Stimulated activated memory B cell treated with anti-CD40 and anti-IgM and Interleukin-4, amounts not matched to agents 10 μg/mL and 1 μg/mL and 100 μg/mL, for 72 hours (primary cell): ENCODE results near the gene COL6A2.

Experiments used
- ATAC-seq: fragments of 150-1000 bp; cut with Tn5 transposase; 2 replicates; pipeline ENCODE4 v1.10.0; 2021
- H3K27ac Mint-ChIP-seq: one replicate; pipeline ENCODE4 v1.8.0; 2022; ENCODE audit warnings: mild to moderate bottlenecking, mixed read lengths
- H3K27me3 Mint-ChIP-seq: one replicate; pipeline ENCODE4 v1.8.0; 2022; ENCODE audit warnings: mixed read lengths
- H3K36me3 Mint-ChIP-seq: one replicate; pipeline ENCODE4 v1.8.0; 2022; ENCODE audit warnings: mixed read lengths
- H3K4me1 Mint-ChIP-seq: one replicate; pipeline ENCODE4 v1.8.0; 2022; ENCODE audit warnings: mixed read lengths
- H3K4me3 Mint-ChIP-seq: one replicate; pipeline ENCODE4 v1.8.0; 2022; ENCODE audit warnings: mild to moderate bottlenecking, moderate library complexity, mixed read lengths
- H3K9me3 Mint-ChIP-seq: one replicate; pipeline ENCODE4 v1.8.0; 2022; ENCODE audit warnings: mixed read lengths

COL6A2 gene

DNA sequence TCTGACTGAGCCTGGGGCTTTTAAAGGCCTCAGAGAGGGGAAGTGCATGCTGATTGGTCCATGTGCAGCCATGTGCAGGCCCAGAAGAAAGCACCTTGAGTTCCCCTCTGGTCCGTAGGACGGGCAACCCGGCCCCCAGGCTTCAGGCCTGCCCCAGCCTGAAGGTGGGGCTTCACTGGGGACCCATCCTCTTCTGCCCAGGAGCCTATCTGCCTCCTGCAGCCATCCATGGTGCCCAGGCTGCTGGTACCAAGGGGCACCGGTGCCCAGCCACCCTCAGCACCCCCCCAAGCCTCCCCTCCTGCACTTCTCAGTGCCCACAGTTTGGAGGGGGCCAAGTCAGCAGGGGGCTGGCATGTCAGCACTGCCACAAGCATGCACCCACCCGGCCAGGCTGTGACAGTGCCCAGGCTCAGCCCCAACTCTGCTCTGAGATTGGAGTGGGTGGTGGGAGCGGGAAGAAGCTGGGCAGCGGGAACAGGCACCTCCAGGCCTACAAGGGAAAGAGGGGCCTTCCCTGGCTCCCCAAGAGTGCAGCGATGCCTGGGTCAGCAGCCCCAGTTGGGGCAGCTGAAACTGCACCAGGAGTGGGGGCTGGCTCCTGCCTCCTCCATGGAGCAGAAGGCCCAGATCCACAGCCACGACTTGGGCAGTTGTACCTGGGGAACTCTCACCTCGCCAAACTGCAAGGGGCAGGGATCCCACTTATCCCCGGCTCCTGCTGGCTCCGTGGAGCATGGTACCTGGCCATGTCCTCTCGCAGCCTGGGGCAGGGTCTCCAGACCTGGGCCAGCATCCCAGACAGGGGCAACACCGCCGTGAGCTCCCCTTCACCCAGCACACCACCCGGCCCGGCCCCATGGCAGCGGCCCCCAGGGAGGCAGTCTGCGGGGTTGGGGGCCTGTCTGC is 11.7 kb downstream of the COL6A2 start:
- Mint-ChIP-seq H3K36me3 (no peaks in the 10 kb centered on the region), H3K9me3 (peaks cover 15% of the 10 kb centered on the region), H3K4me3 (no peak overlapping the region), H3K27ac (no peak overlapping the region), H3K4me1 (no peaks in the 10 kb centered on the region), H3K27me3 (peaks cover 14% of the 10 kb centered on the region)
- ATAC-seq: no peak

DNA sequence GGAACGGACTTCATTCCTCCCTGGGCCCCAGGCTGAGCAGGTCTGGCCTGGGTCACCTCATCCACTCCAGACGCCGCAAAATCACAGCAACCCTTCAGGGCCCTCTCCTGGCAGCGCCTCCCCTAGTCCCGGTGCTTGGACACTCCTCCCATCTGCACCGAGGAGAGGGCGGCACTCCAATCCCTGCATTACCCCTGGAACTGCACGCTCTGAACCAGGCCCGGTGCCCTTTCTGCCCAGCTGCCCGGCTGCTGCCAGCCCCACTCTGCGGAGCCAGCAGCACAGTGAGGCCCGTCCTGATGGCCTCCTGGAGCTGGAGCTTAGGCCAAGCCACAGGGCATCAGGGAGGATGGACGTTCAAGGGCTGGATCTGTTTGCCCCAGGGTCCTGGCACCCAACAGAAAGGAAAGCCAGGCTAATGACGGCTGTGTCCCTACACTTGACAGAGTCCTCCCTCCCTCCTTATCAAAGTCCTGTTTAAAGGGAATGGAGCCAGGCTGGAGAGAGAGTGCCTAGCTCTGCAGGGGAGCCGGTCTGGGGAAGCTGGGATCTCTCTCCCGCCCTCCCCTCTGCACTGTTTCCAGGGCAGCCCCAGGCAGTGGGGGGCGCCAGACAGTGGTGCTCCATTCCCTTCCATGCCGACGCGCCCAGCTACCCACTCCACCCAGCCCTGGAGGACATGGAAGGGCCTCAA is 12.7 kb downstream of the COL6A2 start:
- H3K9me3 Mint-ChIP-seq: peaks cover 15% of the 10 kb centered on the region
- H3K27ac Mint-ChIP-seq: no peak overlapping the region
- peaks cover 13% of the 10 kb centered on the region for H3K27me3 Mint-ChIP-seq
- H3K4me1 Mint-ChIP-seq: no peaks in the 10 kb centered on the region
- no peak overlapping the region for H3K4me3 Mint-ChIP-seq
- H3K36me3 Mint-ChIP-seq: no peaks in the 10 kb centered on the region
- no peak for ATAC-seq

DNA sequence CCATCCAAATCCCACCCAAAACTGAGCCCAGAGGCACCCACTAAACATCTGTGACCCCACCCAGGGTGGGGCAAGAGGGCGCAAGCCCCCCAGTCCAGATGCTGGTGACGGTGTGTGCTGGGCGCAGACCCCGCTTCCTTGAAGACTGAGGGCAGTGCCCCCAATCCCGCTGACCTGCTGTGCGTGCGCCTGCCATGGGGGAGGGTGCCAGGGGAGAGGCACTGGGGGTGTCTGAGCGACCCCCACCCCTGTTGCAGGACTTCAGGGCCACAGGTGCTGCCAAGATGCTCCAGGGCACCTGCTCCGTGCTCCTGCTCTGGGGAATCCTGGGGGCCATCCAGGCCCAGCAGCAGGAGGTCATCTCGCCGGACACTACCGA is 13.3 kb downstream of the COL6A2 start:
- Mint-ChIP-seq H3K27me3 (peaks cover 13% of the 10 kb centered on the region), H3K27ac (no peak overlapping the region), H3K4me3 (no peak overlapping the region)

DNA sequence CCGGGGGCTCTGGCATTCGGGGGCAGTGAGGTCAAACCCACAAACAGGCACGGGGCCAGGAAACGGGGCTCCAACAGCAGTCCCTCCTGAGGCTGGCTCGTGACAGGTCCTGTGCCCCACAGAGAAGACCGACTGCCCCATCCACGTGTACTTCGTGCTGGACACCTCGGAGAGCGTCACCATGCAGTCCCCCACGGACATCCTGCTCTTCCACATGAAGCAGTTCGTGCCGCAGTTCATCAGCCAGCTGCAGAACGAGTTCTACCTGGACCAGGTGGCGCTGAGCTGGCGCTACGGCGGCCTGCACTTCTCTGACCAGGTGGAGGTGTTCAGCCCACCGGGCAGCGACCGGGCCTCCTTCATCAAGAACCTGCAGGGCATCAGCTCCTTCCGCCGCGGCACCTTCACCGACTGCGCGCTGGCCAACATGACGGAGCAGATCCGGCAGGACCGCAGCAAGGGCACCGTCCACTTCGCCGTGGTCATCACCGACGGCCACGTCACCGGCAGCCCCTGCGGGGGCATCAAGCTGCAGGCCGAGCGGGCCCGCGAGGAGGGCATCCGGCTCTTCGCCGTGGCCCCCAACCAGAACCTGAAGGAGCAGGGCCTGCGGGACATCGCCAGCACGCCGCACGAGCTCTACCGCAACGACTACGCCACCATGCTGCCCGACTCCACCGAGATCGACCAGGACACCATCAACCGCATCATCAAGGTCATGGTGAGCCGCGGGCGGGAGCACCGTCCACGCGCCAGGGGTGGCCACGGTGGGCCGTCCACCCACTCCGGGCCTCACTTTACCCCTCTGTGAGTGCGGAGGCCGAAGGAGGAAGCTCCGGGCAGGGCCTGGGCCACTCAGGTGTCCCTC is 14.2 kb downstream of the COL6A2 start:
- H3K4me1 Mint-ChIP-seq: no peaks in the 10 kb centered on the region
- peaks cover 10% of the 10 kb centered on the region for H3K9me3 Mint-ChIP-seq
- H3K27me3 Mint-ChIP-seq: peaks cover 13% of the 10 kb centered on the region
- no peaks in the 10 kb centered on the region for H3K36me3 Mint-ChIP-seq
- no peak overlapping the region for H3K27ac Mint-ChIP-seq
- no peak for ATAC-seq
- H3K4me3 Mint-ChIP-seq: no peak overlapping the region

More for the DNA sequence above, 13.3 kb downstream of the COL6A2 start:
- H3K4me1 Mint-ChIP-seq: no peaks in the 10 kb centered on the region
- H3K36me3 Mint-ChIP-seq: no peaks in the 10 kb centered on the region
- ATAC-seq: no peak
- peaks cover 13% of the 10 kb centered on the region for H3K9me3 Mint-ChIP-seq

DNA sequence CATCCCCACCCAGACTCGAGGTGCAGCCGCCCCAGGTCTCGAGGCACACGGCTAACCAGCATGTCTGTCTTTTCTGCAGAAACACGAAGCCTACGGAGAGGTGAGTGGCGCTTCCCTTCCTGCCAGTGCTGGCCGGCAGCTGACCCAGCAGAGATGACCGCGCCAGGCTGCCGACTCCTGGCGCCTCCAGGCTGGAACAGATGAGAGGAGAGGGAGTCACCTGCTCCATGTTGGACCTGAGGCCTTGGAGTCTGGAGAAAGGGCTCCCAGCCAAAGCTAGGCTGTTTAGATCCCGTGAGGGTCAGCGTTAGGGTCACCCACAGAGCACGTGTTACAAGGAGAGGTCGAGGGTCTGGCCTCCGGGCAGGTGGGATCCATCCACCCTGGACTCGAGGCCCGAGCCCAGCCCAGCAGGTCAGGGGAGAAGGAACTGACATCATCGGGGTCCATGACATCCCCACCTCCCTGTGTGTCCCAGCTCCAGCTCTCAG is 14.9 kb downstream of the COL6A2 start:
- Mint-ChIP-seq H3K27me3 (peaks cover 7% of the 10 kb centered on the region), H3K9me3 (peaks cover 4% of the 10 kb centered on the region), H3K4me1 (no peaks in the 10 kb centered on the region), H3K4me3 (no peak overlapping the region), H3K27ac (no peak overlapping the region), H3K36me3 (no peaks in the 10 kb centered on the region)
- no peak for ATAC-seq

DNA sequence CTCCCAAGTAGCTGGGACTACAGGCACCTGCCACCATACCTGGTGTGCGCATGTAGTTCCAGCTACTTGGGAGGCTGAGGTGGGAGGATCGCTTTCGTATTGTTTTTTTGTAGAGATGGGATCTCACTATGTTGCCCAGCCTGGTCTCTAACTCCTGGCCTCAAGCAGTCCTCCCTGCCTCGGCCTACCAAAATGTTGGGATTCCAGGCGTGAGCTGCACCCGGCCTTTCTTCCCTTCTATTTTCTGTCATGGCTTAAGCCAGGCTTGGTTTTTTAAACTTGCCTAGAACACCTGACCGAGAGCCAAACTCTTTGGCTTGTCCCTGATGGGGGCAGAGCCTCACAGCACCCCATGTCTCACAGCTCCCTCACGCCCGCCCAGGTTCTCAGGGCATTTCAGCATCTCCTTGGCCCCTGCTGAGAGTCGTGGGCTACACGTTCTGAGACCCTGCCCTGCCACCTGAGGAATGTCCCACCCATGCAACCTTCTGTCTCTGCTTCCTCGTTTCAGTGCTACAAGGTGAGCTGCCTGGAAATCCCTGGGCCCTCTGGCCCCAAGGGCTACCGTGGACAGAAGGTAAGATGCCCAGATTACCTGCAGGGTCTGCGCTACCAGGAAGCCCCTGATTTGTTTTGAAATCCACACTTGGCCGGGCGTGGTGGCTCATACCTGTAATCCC is 15.7 kb downstream of the COL6A2 start:
- H3K27ac Mint-ChIP-seq: no peak overlapping the region
- no peaks in the 10 kb centered on the region for H3K9me3 Mint-ChIP-seq
- no peak for ATAC-seq
- H3K36me3 Mint-ChIP-seq: no peaks in the 10 kb centered on the region
- no peaks in the 10 kb centered on the region for H3K4me1 Mint-ChIP-seq
- H3K27me3 Mint-ChIP-seq: no peaks in the 10 kb centered on the region
- H3K4me3 Mint-ChIP-seq: no peak overlapping the region

DNA sequence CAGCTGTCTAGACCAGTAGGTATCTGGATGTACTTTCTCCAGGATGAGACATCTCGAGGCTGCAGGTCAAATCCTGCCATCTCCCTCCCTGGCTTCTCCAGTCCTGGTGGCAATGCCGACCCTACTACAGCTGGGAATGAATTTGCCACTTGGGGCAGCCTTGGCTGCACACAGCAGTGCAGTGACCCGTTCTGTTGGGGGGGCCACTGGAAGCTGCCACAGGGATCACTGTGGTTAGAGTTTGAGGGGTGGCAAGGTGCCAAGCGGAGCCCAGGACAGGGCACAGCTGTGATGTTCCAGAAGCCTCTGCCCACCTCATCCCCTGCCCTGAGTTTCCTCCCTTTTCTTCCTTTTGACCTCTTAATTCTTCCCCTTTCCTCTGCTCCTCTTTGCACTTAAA is 17.1 kb downstream of the COL6A2 start:
- no peak overlapping the region for H3K27ac Mint-ChIP-seq
- ATAC-seq: no peak
- H3K4me3 Mint-ChIP-seq: no peak overlapping the region
- H3K36me3 Mint-ChIP-seq: no peaks in the 10 kb centered on the region
- H3K9me3 Mint-ChIP-seq: no peaks in the 10 kb centered on the region
- H3K27me3 Mint-ChIP-seq: peaks cover 9% of the 10 kb centered on the region
- H3K4me1 Mint-ChIP-seq: no peaks in the 10 kb centered on the region

DNA sequence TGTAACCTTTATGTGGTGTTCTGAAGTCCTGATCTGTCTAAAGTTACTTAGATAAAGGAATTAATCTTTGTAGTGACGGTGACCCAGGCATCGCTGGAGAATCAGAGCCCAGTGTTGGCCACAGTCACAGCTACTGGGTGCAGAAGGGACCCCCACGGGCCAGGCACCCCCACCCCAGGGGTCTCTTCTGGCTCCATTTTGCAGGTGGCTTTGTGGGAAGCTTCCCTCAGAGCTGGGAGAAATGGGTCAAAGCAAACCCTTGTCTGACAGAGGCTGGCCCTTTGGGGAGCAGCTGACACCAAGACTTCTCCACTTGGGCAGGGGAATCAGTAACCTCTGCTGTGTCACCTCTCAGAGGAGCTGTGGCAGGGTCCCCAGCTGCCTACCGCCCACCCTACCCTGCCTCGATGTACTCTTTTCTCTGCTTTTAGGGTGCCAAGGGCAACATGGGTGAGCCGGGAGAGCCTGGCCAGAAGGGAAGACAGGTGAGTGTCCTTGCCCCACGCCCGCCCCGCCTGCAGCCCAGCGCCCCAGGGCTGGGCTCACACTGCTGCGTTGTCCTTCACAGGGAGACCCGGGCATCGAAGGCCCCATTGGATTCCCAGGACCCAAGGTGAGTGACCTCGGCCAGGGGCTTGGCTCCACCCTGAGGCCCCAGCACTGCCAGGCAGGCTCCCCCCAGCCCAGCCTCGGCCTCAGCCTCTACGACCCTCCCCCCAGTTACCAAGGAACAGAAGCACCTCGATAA is 17.7 kb downstream of the COL6A2 start:
- Mint-ChIP-seq H3K9me3 (no peaks in the 10 kb centered on the region), H3K4me1 (no peaks in the 10 kb centered on the region), H3K36me3 (no peaks in the 10 kb centered on the region), H3K4me3 (no peak overlapping the region), H3K27me3 (peaks cover 13% of the 10 kb centered on the region), H3K27ac (no peak overlapping the region)
- ATAC-seq: no peak

DNA sequence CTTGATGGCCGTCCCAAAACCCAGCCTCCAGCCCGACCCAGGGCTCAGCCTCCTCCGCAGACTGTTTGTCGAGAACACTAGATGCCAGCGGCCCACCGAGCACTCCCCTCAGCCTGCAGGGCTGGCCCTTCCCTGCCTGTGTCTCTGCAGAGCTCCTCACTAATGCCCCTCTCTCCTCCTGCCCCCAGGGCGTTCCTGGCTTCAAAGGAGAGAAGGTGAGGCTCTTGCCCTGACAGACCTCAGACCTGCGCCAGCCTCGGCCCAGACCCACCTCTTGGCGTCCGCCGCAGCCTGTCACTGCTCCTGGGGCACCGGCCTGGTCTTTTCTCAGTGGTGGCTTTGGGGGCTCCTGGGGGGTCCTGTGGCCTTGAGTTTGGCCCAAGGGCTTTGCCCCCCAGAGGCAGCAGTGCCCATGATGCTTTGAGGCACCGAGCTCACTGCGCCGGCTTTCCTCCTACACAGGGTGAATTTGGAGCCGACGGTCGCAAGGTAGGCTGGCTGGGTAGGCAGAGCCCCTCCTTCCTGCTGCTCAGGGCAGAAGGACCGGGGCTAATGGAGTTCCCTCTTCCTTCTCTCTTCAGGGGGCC is 18.4 kb downstream of the COL6A2 start:
- no peak overlapping the region for H3K27ac Mint-ChIP-seq
- no peaks in the 10 kb centered on the region for H3K9me3 Mint-ChIP-seq
- no peaks in the 10 kb centered on the region for H3K4me1 Mint-ChIP-seq
- H3K27me3 Mint-ChIP-seq: peaks cover 13% of the 10 kb centered on the region
- H3K4me3 Mint-ChIP-seq: no peak overlapping the region
- no peaks in the 10 kb centered on the region for H3K36me3 Mint-ChIP-seq
- no peak for ATAC-seq

DNA sequence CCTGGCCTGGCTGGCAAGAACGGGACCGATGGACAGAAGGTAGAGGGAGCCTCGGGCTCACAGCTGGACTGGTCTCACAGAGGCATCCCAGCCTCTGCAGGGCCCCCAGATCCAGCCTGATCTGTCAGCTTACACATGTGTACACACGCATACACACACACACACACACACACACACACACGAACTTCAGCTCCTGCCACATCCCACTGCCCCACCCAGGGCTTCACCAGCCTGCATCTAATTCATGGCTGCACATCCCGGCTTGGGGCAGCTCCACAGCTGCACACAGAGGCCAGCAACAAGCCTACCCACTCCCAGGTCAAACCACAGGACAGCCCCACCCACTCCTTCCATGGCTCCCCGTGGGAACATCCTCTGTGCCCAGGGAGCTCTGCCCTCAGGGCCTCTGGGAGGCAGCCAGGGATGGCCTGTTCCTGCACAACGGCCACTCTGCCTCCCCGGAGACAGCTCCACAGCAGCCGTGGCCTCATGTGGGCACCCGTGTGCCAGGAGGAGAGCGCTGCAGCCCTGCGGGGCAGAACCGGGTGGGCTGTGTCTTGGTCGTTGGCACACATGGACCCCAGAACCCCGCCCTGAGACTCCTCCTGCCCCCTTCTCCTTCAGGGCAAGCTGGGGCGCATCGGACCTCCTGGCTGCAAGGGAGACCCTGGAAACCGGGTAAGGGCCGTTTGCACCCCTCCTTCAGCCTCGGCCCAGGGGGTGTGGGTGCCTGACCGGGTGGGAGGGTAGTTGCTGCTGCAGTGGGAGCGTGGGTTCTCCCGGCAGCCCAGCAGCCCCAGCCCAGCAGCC is 19.1 kb downstream of the COL6A2 start:
- no peak overlapping the region for H3K27ac Mint-ChIP-seq
- ATAC-seq: no peak

DNA sequence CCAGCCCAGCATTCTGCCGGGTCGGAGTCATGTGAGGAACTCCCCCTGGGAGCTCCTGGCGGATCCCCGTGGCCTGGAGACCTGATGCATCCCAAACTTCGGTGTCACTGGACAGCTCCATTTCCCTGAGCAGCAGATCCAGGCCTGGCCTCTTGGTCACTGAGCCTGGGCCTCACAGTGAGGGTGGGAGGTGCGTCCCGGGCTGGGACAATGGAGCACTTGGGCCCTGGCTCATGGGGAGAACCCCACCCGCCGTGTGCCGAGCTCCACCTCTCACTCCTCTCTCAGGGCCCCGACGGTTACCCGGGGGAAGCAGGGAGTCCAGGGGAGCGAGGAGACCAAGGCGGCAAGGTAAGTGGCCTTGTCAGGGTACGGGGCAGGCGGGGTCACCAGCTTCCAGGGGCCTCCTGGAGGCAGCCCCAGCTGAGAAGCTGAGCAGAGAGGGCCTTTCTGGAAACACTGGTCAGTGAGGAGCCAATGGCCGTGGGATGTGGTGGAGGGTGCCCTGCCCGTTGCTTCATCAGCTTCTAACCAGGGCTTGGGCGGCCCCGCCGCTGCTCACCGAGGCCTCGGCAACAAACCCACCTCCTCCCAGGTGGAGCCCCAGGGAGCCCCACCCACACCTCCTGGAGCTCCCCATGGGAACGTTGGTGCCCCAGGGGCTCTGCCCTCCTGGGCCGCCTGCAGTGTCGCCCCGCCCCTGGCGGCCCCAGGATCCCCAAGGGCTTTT is 19.8 kb downstream of the COL6A2 start:
- no peak for ATAC-seq
- Mint-ChIP-seq H3K4me3 (no peak overlapping the region), H3K27ac (no peak overlapping the region), H3K9me3 (no peaks in the 10 kb centered on the region), H3K4me1 (no peaks in the 10 kb centered on the region), H3K36me3 (no peaks in the 10 kb centered on the region), H3K27me3 (peaks cover 13% of the 10 kb centered on the region)

More for the DNA sequence above, 19.1 kb downstream of the COL6A2 start:
- Mint-ChIP-seq H3K4me3 (no peak overlapping the region), H3K9me3 (no peaks in the 10 kb centered on the region), H3K4me1 (no peaks in the 10 kb centered on the region), H3K36me3 (no peaks in the 10 kb centered on the region), H3K27me3 (peaks cover 13% of the 10 kb centered on the region)

DNA sequence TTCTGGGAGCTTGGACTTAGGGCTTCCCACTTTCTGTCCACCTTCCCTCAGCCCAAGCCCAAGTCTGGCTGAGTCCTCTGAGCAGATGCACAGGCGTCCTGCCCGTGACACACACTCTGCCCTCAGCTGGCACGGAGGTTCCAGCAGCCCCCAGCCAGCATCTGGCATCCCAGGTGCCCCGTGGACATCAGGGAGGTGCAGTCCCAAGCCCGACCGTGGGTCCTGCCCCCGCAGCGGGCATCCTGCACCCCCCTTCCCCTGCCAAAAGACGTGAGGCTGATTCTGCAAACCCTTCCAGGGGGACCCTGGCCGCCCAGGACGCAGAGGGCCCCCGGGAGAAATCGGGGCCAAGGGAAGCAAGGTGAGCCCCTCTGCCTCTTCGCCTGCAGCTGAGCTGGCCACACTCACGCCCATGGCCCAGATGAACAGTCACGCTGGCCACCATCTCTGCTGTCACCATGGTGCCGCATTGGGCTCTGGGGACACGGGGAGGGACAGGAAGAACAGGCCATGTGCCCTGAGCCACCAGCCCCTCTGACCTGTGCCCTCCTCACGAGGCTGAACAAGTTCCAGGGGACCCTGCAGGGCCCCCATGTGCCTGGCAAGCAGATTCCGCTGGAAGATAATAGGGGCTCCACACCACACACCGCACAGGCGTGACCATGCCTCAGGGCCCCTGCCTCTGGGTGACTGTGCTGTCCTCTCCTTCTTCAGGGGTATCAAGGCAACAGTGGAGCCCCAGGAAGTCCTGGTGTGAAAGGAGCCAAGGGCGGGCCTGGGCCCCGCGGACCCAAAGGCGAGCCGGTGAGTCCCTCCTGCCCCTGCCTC is 20.6 kb downstream of the COL6A2 start:
- ATAC-seq: no peak
- Mint-ChIP-seq H3K4me1 (no peaks in the 10 kb centered on the region), H3K9me3 (peaks cover 3% of the 10 kb centered on the region), H3K27ac (no peak overlapping the region), H3K4me3 (no peak overlapping the region), H3K27me3 (peaks cover 13% of the 10 kb centered on the region), H3K36me3 (no peaks in the 10 kb centered on the region)
